NCI-H1092 (cell line): ENCODE measurements around the gene COX7B.

Experiments
- DNase-seq: peaks from one replicate; lab custom pipeline; 2025; lab: John Stamatoyannopoulos, UW

COX7B gene

DNA sequence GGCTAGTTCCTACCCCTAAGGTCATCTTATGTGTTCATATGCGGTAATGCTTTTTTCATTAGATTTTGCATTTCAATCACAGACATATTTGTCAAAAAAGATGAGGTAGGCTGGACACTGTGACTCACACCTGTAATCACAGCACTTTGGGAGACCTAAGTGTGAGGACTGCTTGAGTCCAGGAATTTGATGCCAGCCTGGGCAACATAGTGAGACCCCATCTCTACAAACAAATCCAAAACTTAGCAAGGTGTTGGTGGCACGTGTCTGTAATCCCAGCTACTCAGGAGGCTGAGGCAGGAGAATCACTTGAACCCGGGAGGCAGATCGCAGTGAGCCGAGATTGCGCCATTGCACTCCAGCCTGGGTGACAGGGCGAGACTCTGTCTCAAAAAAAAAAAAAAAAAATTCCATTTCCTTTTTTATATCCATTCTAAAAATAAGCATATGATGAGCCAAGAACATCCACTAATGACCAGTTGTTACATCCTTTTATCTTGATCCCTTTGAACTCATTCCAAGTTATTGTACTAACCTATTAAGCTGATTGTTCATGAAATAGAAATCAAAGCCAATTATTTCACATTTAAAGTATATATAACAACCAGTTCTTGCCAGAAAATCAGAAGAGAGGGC, 46.8 kb downstream of the COX7B start:
- DNase-seq = no peak

DNA sequence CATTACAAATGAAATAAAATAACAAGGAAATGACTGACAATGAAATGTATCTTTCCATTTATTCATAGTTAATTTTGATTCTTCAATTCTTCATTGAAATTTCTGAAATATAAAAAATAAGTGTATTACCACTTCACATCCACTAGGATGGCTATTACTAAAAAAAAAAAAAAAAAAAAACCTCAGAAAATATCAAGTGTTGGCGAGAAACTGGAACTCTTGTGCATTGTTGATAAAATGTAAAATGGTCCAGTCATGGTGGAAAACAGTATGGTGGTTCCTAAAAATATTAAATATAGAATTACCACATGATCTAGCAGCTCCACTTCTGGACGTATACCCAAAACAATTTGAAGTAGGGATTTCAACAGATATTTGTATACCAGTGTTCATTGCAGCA, 47.3 kb downstream of the COX7B start:
- no peak for DNase-seq

DNA sequence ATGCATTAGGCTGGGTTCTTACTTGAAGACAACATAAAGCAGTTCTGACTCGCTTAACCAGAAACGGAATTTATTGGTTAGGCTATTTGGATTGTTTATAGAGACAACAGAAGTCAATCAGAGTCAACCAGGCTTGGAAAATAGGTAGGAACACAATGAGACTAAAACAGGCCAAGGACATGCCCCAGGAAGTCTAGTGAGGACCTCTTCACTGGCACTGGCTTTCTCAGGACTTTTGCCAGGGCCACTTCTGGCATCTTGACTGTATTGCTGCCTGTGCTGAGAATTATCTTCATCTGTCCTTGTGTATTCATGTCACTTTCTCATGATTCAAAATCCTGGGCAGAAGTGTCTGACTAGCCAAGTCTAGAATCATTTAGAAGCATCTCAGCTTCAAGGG, 50.6 kb downstream of the COX7B start:
- no peak for DNase-seq

DNA sequence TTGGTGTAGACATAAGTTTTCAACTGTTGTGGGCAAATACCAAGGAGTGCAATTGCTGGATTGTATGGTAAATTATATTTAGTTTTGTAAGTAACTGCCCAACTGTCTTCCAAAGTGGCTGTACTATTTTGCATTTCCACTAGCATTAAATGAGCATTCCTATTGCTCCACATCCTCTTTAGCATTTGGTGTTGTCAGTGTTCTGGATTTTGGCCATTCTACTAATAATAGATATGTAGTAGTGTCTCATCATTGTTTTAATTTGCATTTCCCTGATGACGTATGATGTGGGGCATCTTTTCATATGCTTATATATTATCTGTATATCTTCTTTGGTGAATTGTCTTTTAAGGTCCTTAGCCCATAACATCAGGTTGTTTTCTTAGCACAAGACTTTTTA, 52.9 kb downstream of the COX7B start:
- no peak for DNase-seq

- DNase-seq = no peak
These were observed 54.0 kb downstream of the COX7B start for GRCh38 chrX:77953302-77953701.

DNA sequence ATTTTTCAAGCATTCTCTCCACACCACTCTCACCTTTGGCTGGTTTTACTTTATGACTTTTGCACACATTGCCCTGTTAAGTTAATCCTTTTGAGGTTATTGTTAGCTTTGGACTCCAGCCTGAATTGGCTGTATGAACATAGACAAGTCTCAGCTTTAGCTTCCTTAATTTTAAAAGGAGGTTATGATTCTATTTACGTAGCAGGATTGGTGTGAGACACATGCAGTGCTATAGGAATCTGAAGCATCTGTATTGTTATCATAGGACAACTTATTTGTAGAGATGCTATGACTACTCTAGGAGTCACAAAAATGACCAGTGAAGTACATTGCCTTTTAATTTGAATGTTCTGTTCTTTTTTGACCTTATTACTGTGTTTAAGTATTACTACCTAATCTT, 54.4 kb downstream of the COX7B start:
- no peak for DNase-seq
